HepG2 (cell line): Measurements from ENCODE around the gene CCDC86. TPM values are rescaled to one million over a fixed set of nuclear protein-coding genes. Genes with fewer than 3 reads are reported as not detected.

Source experiments
- ATAC-seq: fragments of 200-7000 bp; cut with Tn5 transposase; 3 replicates; pipeline ENCODE4 v1.9.1; 2020; ENCODE audit warnings: mild to moderate bottlenecking, moderate library complexity
- BruUV-seq: library from RNA; stranded (reverse); fragments of 400-500 nt; replicated peaks from 2 replicates; lab custom pipeline; 2021; lab: Mats Ljungman, UMichigan
- CTCF ChIA-PET: fragments of 300-600 bp; formaldehyde crosslinking; extraction: SDS; loops from one replicate; lab custom pipeline; 2021; ENCODE audit warnings: low total read pairs, inconsistent platforms, low intra/inter-chr PET ratio; lab: Yijun Ruan, JAX
- POLR2A ChIA-PET: fragments of 350-600 bp; sonication (Branson Sonifier 250); formaldehyde crosslinking; loops from one replicate; lab custom pipeline; 2020; ENCODE audit warnings: antibody characterized with exemption, inconsistent platforms; lab: Yijun Ruan, JAX
- DNase-seq: peaks from one replicate; pipeline ENCODE4 v3.0.0-alpha.2; 2015; ENCODE audit warnings: low spot score
- FAIRE-seq: peaks from 3 replicates; lab custom pipeline; 2011; peaks lifted over from hg19 to GRCh38; lab: Jason Lieb, UNC
- H2AFZ ChIP-seq: one replicate; pipeline ENCODE4 v1.6.1; 2011; ENCODE audit warnings: low read length, inconsistent platforms
- H3K27ac ChIP-seq: fragments of 300-600 bp; 3 replicates; pipeline ENCODE4 v1.8.0; 2011; ENCODE audit warnings: mixed run types, mild to moderate bottlenecking, mixed read lengths, low read length, inconsistent platforms; ENCODE audit not compliant: insufficient read depth; ENCODE audit errors: extremely low read length
- H3K27me3 ChIP-seq, 2 experiments: fragments of 200-600 bp in 1 of 2; 2 replicates in 1 of 2; 3 replicates in 1 of 2; pipeline versions ENCODE4 v1.6.0 to v1.8.0; 2011; ENCODE audit warnings: low read length in 2 of 2, mild to moderate bottlenecking in 2 of 2, moderate library complexity in 2 of 2, inconsistent platforms in 1 of 2; ENCODE audit not compliant: insufficient read depth in 2 of 2, control insufficient read depth in 1 of 2
- H3K36me3 ChIP-seq, 2 experiments: fragments of 200-600 bp in 1 of 2; replicated peaks in 1 of 2; 2 replicates in 1 of 2; 3 replicates in 1 of 2; pipeline versions ENCODE4 v1.5.1 to v1.8.0; 2011; ENCODE audit warnings: low read length in 2 of 2, inconsistent platforms in 1 of 2; ENCODE audit not compliant: insufficient read depth in 2 of 2, control insufficient read depth in 1 of 2
- H3K4me1 ChIP-seq: 2 replicates; pipeline ENCODE4 v1.5.1; 2012; ENCODE audit warnings: low read length, inconsistent platforms; ENCODE audit not compliant: insufficient read depth
- H3K4me2 ChIP-seq: 2 replicates; pipeline ENCODE4 v1.6.0; 2011; ENCODE audit warnings: low read depth, low read length, inconsistent platforms
- H3K4me3 ChIP-seq, 3 experiments: fragments of 200-600 bp in 1 of 3; sonication (generic), shearing (Covaris generic) in 1 of 3; replicated peaks in 1 of 3; 2 replicates each; pipeline ENCODE4 v1.5.1; 2011 to 2016; ENCODE audit warnings: low read length in 3 of 3, inconsistent platforms in 2 of 3, low read depth in 2 of 3, mild to moderate bottlenecking in 2 of 3, control low read depth in 1 of 3, mixed read lengths in 1 of 3; ENCODE audit not compliant: insufficient read depth in 1 of 3
- H3K79me2 ChIP-seq: one replicate; pipeline ENCODE4 v1.6.1; 2011; ENCODE audit warnings: low read length, inconsistent platforms; ENCODE audit not compliant: insufficient read depth
- H3K9ac ChIP-seq: 2 replicates; pipeline ENCODE4 v1.6.0; 2011; ENCODE audit warnings: mild to moderate bottlenecking, low read depth, low read length, inconsistent platforms; ENCODE audit not compliant: insufficient read depth
- H3K9me3 ChIP-seq: 2 replicates; pipeline ENCODE4 v1.5.1; 2012; ENCODE audit warnings: mild to moderate bottlenecking, low read length
- H4K20me1 ChIP-seq: 2 replicates; pipeline ENCODE4 v1.6.0; 2011; ENCODE audit warnings: inconsistent platforms, mild to moderate bottlenecking, low read length, moderate library complexity; ENCODE audit not compliant: insufficient read depth
- CBX5 ChIP-seq: sonication (generic); formaldehyde crosslinking; IDR thresholded peaks from 2 replicates; pipeline ENCODE4 v1.4.0; 2020; ENCODE audit warnings: missing genetic modification reagents, borderline replicate concordance
- CHD4 ChIP-seq: fragments of 200-600 bp; sonication (generic); IDR thresholded peaks from 2 replicates; pipeline ENCODE4 v1.7.0; 2017; ENCODE audit warnings: mild to moderate bottlenecking, low read length, borderline replicate concordance
- ELF3 ChIP-seq: IDR thresholded peaks from 2 replicates; pipeline ENCODE4 v1.6.1; 2016; ENCODE audit warnings: missing genetic modification reagents, missing compliant biosample characterization
- ETS1 ChIP-seq: sonication (generic); formaldehyde crosslinking; IDR thresholded peaks from 2 replicates; pipeline ENCODE4 v1.4.0; 2020; ENCODE audit warnings: missing genetic modification reagents
- FOXO1 ChIP-seq: sonication (generic); formaldehyde crosslinking; IDR thresholded peaks from 2 replicates; pipeline ENCODE4 v1.4.0; 2020; ENCODE audit warnings: missing genetic modification reagents
- GATAD2A ChIP-seq: IDR thresholded peaks from 2 replicates; pipeline ENCODE4 v1.6.1; 2016
- HOXA3 ChIP-seq: sonication (generic); formaldehyde crosslinking; IDR thresholded peaks from 2 replicates; pipeline ENCODE4 v1.5.0; 2020; ENCODE audit warnings: missing genetic modification reagents
- HOXD1 ChIP-seq: sonication (generic); formaldehyde crosslinking; IDR thresholded peaks from 2 replicates; pipeline ENCODE4 v1.5.0; 2020; ENCODE audit warnings: missing genetic modification reagents
- NR3C1 ChIP-seq: sonication (generic); formaldehyde crosslinking; IDR thresholded peaks from 2 replicates; pipeline ENCODE4 v1.4.0; 2020; ENCODE audit warnings: missing genetic modification reagents
- RAD21 ChIP-seq: fragments of 450-650 bp; formaldehyde crosslinking; IDR thresholded peaks from 2 replicates; pipeline ENCODE4 v1.5.0; 2020; ENCODE audit warnings: mild to moderate bottlenecking
- RXRB ChIP-seq: IDR thresholded peaks from 2 replicates; pipeline ENCODE4 v1.6.1; 2016; ENCODE audit warnings: borderline replicate concordance, missing genetic modification reagents, missing compliant biosample characterization
- SOX5 ChIP-seq: IDR thresholded peaks from 2 replicates; pipeline ENCODE4 v1.6.1; 2016; ENCODE audit warnings: borderline replicate concordance
- SP5 ChIP-seq: IDR thresholded peaks from 2 replicates; pipeline ENCODE4 v1.6.1; 2016; ENCODE audit warnings: low read depth, borderline replicate concordance
- SSRP1 ChIP-seq: IDR thresholded peaks from 2 replicates; pipeline ENCODE4 v1.6.1; 2016; ENCODE audit warnings: control low read depth
- STAG1 ChIP-seq: sonication (generic); formaldehyde crosslinking; IDR thresholded peaks from 2 replicates; pipeline ENCODE4 v1.4.0; 2020; ENCODE audit warnings: missing genetic modification reagents
- XRCC5 ChIP-seq: fragments of 200-400 bp; formaldehyde crosslinking; optimal IDR thresholded peaks from 2 replicates; pipeline ENCODE3; 2017; ENCODE audit warnings: mild to moderate bottlenecking, low read length
- ZBTB39 ChIP-seq: sonication (generic); formaldehyde crosslinking; IDR thresholded peaks from 2 replicates; pipeline ENCODE4 v1.5.0; 2020; ENCODE audit warnings: missing genetic modification reagents
- ZFP1 ChIP-seq: IDR thresholded peaks from 2 replicates; pipeline ENCODE4 v1.6.1; 2016
- ZNF224 ChIP-seq: sonication (generic); formaldehyde crosslinking; IDR thresholded peaks from 2 replicates; pipeline ENCODE4 v1.5.0; 2020; ENCODE audit warnings: mild to moderate bottlenecking, missing genetic modification reagents
- ZNF446 ChIP-seq: sonication (generic); formaldehyde crosslinking; IDR thresholded peaks from 2 replicates; pipeline ENCODE4 v1.5.0; 2020; ENCODE audit warnings: mild to moderate bottlenecking, missing genetic modification reagents
- ZNF563 ChIP-seq: sonication (generic); formaldehyde crosslinking; IDR thresholded peaks from 2 replicates; pipeline ENCODE4 v1.8.0; 2022; ENCODE audit warnings: mild to moderate bottlenecking, moderate library complexity, missing genetic modification reagents
- ZNF780A ChIP-seq: sonication (generic); formaldehyde crosslinking; IDR thresholded peaks from 2 replicates; pipeline ENCODE4 v1.8.0; 2022; ENCODE audit warnings: mild to moderate bottlenecking, missing genetic modification reagents, moderate library complexity
- ZSCAN25 ChIP-seq: sonication (generic); formaldehyde crosslinking; IDR thresholded peaks from 2 replicates; pipeline ENCODE4 v1.8.0; 2022; ENCODE audit warnings: mild to moderate bottlenecking, missing genetic modification reagents
- WGBS: methylation state at CpG from one replicate; pipeline ENCODE4 v1.1.6; 2017; ENCODE audit warnings: low lambda C conversion rate; 5-methylcytosine and 5-hydroxymethylcytosine counted together
- in situ Hi-C: cut with HindIII; loops from 2 replicates; pipeline ENCODE4 v1.10.0; 2017; ENCODE audit warnings: low pct_unique_long_range_greater_than_20kb; ENCODE audit not compliant: extremely low pct_ligation_motif_present
- intact Hi-C: fragments of 100-400 bp; cut with micrococcal nuclease; formaldehyde crosslinking; loops from one replicate; pipeline ENCODE4 v1.10.0; 2022; ENCODE audit not compliant: unreplicated experiment
- polyA plus RNA-seq, 8 experiments: library from polyadenylated mRNA; depleted of rRNA in 3 of 8; stranded (reverse) in 7 of 8; unstranded in 1 of 8; fragments of >200 nt; fragmentation: Illumina TruSeq in 4 of 8; extraction: Trizol in 4 of 8; gene quantifications; 2 replicates each; pipeline versions ENCODE4 v1.2.1 to v1.2.3, GENCODE V29; 2011 to 2016; ENCODE audit warnings: low read depth in 4 of 8, missing spikeins in 1 of 8, mixed read lengths in 1 of 8; ENCODE audit not compliant: insufficient read depth in 1 of 8
- total RNA-seq, 5 experiments: library from RNA; depleted of rRNA; stranded (reverse); fragments of >200 nt; fragmentation: Illumina TruSeq; extraction: Trizol; gene quantifications; 2 replicates each; pipeline ENCODE4 v1.2.3, GENCODE V29; 2016; ENCODE audit warnings: low read depth in 1 of 5

The CCDC86 gene
- total and polyA plus RNA-seq, 2 of the 13 experiments (the other 11 are each of a cell fraction or from before 2014, with no cell fraction given): 33.8 to 37.6 TPM

GRCh38 chr11:60880643-60881282 lies 38.9 kb downstream of the CCDC86 start (continued):
- no peak for TF ChIP-seq ETS1 (CRISPR knock-in tag)
- peak; percentile 87 for TF ChIP-seq ZSCAN25 (CRISPR knock-in tag)
- TF ChIP-seq ZNF224 (CRISPR knock-in tag): peak; percentile 65; the same call in 1 of the 2 replicates
- TF ChIP-seq, all 625 proteins: peak for 317

GRCh38 chr11:60887556-60887955 lies 45.6 kb downstream of the CCDC86 start:
- ATAC-seq: peak; percentile 98
- no peak for TF ChIP-seq ZNF563 (CRISPR knock-in tag)
- TF ChIP-seq HOXA3 (CRISPR knock-in tag): 0 out of 2 replicates have a peak, but pooled peaks have one; percentile 15
- TF ChIP-seq ELF3 (CRISPR knock-in tag): 0 out of 2 replicates have a peak, but pooled peaks have one; percentile 40
- peak; percentile 50; the same call in 1 of the 2 replicates for TF ChIP-seq CBX5 (CRISPR knock-in tag)
- TF ChIP-seq RXRB (CRISPR knock-in tag): peak; percentile 27; the same call in 1 of the 2 replicates
- no peak for TF ChIP-seq CHD4
- no peak for TF ChIP-seq ZNF446 (CRISPR knock-in tag)
- peak; percentile 69 for TF ChIP-seq XRCC5
- TF ChIP-seq ZFP1 (CRISPR knock-in tag): 0 out of 2 replicates have a peak, but pooled peaks have one; percentile 22
- peak; percentile 99 for TF ChIP-seq STAG1 (CRISPR knock-in tag)
- TF ChIP-seq NR3C1 (CRISPR knock-in tag): no peak
- TF ChIP-seq SSRP1 (CRISPR knock-in tag): 0 out of 2 replicates have a peak, but pooled peaks have one; percentile 44
- peak; percentile 37; the same call in 1 of the 2 replicates for TF ChIP-seq FOXO1 (CRISPR knock-in tag)
- 0 out of 2 replicates have a peak, but pooled peaks have one; percentile 20 for TF ChIP-seq SOX5 (CRISPR knock-in tag)
- TF ChIP-seq GATAD2A: 0 out of 2 replicates have a peak, but pooled peaks have one; percentile 28
- no peak for TF ChIP-seq HOXD1 (CRISPR knock-in tag)
- TF ChIP-seq ZBTB39 (CRISPR knock-in tag): no peak
- no peak for TF ChIP-seq ZNF780A (CRISPR knock-in tag)
- 0 out of 2 replicates have a peak, but pooled peaks have one; percentile 4 for TF ChIP-seq SP5
- TF ChIP-seq RAD21: peak; percentile 93

More at GRCh38 chr11:60887556-60887955, 45.6 kb downstream of the CCDC86 start:
- no peaks in the 10 kb centered on the region for H3K4me1 ChIP-seq
- peaks cover 2 to 10% of the 10 kb centered on the region in 2 experiments; a peak in 3 of 5 replicates for H3K36me3 ChIP-seq
- in situ Hi-C loops (no loop called here), intact Hi-C loops (loop anchor here (1.0 to 5.0 kb wide), 2 partner anchors 56 to 110 kb away; no protein-coding TSS in a partner anchor)
- H3K79me2 ChIP-seq: no peaks in the 10 kb centered on the region
- H3K9me3 ChIP-seq: no peaks in the 10 kb centered on the region
- H3K9ac ChIP-seq: no peak overlapping the region
- H2AFZ ChIP-seq: no peak overlapping the region
- ChIA-PET CTCF (interaction anchor here (0.8 to 4.3 kb wide), 5 partner anchors 12 to 112 kb away, joined by 3 to 81 read pairs (median 4); no protein-coding TSS in a partner anchor), POLR2A (interaction anchor here (1.0 to 1.6 kb wide), 5 partner anchors 12 to 56 kb away, joined by 3 to 13 read pairs (median 4); partner anchors contain the start of gene PRPF19)
- H4K20me1 ChIP-seq: no peaks in the 10 kb centered on the region
- BruUV-seq: no TSS peak
- H3K4me2 ChIP-seq: no peak overlapping the region
- H3K4me3 ChIP-seq: no peak overlapping the region
- WGBS: 75% methylated on average over 2 of the region's 5 CpGs
- DNase-seq (peak; percentile 66), FAIRE-seq (peak; percentile 90)
- H3K27ac ChIP-seq: no peak overlapping the region
- no peaks in the 10 kb centered on the region for H3K27me3 ChIP-seq
